Activated B cell treated with CpG ODN at 0.5 μM for 24 hours (primary cell): Measurements from ENCODE around the gene LRRC49. TPM values are rescaled to one million over a fixed set of nuclear protein-coding genes. Genes with fewer than 3 reads are reported as not detected.

Source experiments
- ATAC-seq: fragments of 200-7000 bp; cut with Tn5 transposase; one replicate; pipeline ENCODE4 v1.10.0; 2021; ENCODE audit warnings: low read depth, mild to moderate bottlenecking, moderate library complexity
- CTCF ChIA-PET: fragments of 350-600 bp; sonication (Branson Sonifier 250); formaldehyde crosslinking; loops from one replicate; lab custom pipeline; 2021; ENCODE audit warnings: antibody characterized with exemption; lab: Charles Lee
- POLR2A ChIA-PET: fragments of 350-600 bp; sonication (Branson Sonifier 250); formaldehyde crosslinking; loops from one replicate; lab custom pipeline; 2021; ENCODE audit warnings: antibody characterized with exemption; lab: Charles Lee
- DNase-seq: peaks from one replicate; pipeline ENCODE4 v3.0.0; 2022
- H3K27ac Mint-ChIP-seq: one replicate; pipeline ENCODE4 v1.8.0; 2020; ENCODE audit warnings: mixed read lengths
- H3K27me3 Mint-ChIP-seq: one replicate; pipeline ENCODE4 v1.8.0; 2021; ENCODE audit warnings: mixed read lengths
- H3K36me3 Mint-ChIP-seq: one replicate; pipeline ENCODE4 v1.8.0; 2021; ENCODE audit warnings: low read depth, mixed read lengths
- H3K4me1 Mint-ChIP-seq: one replicate; pipeline ENCODE4 v1.8.0; 2021; ENCODE audit warnings: mixed read lengths
- H3K4me3 Mint-ChIP-seq: one replicate; pipeline ENCODE4 v1.8.0; 2020; ENCODE audit warnings: mild to moderate bottlenecking, mixed read lengths
- H3K9me3 Mint-ChIP-seq: one replicate; pipeline ENCODE4 v1.8.0; 2020; ENCODE audit warnings: mixed read lengths
- CTCF ChIP-seq: fragments of 200-600 bp; IDR thresholded peaks from one replicate; pipeline ENCODE4 v1.8.0; 2022; ENCODE audit warnings: antibody characterized with exemption, mild to moderate bottlenecking
- intact Hi-C: fragments of 100-400 bp; cut with micrococcal nuclease; formaldehyde crosslinking; loops from one replicate; pipeline ENCODE4 v1.15.1; 2024
- total RNA-seq: library from RNA; stranded (reverse); gene quantifications from 2 replicates; pipeline ENCODE4 v1.2.3, GENCODE V29; 2022

LRRC49 gene
- total RNA-seq, 1 donor from 2014 or later, result 0.84 TPM

- no peak for TF ChIP-seq CTCF
- ATAC-seq (no peak), DNase-seq (no peak)
- CTCF ChIA-PET, result no interaction called here
- H3K4me1 Mint-ChIP-seq, result no peaks in the 10 kb centered on the region
- peaks cover 3% of the 10 kb centered on the region for H3K27me3 Mint-ChIP-seq
- H3K9me3 Mint-ChIP-seq, result peaks cover 2% of the 10 kb centered on the region
- no peaks in the 10 kb centered on the region for H3K36me3 Mint-ChIP-seq
- intact Hi-C loops, result no loop called here
- H3K4me3 Mint-ChIP-seq, result no peak overlapping the region
- no peak overlapping the region for H3K27ac Mint-ChIP-seq
- POLR2A ChIA-PET, result no interaction called here
Measured at GRCh38 chr15:70902107-70902506, 9.5 kb downstream of the LRRC49 start.

- Mint-ChIP-seq H3K27me3 (peaks cover 3% of the 10 kb centered on the region), H3K27ac (no peak overlapping the region), H3K4me3 (no peak overlapping the region), H3K4me1 (no peaks in the 10 kb centered on the region), H3K9me3 (peaks cover 13% of the 10 kb centered on the region), H3K36me3 (no peaks in the 10 kb centered on the region)
- DNase-seq, result no peak
- POLR2A ChIA-PET, result no interaction called here
- ATAC-seq, result no peak
- intact Hi-C loops, result no loop called here
- no peak for TF ChIP-seq CTCF
- CTCF ChIA-PET, result no interaction called here
Measured at GRCh38 chr15:70906842-70907241, 14.2 kb downstream of the LRRC49 start.

GRCh38 chr15:70907784-70908471 lies 15.3 kb downstream of the LRRC49 start:
- Mint-ChIP-seq H3K4me3 (no peak overlapping the region), H3K27ac (no peak overlapping the region), H3K36me3 (no peaks in the 10 kb centered on the region), H3K9me3 (peaks cover 13% of the 10 kb centered on the region), H3K4me1 (no peaks in the 10 kb centered on the region), H3K27me3 (peaks cover 3% of the 10 kb centered on the region)
- ATAC-seq (no peak), DNase-seq (no peak)
- POLR2A ChIA-PET, result no interaction called here
- TF ChIP-seq CTCF, result no peak
- CTCF ChIA-PET, result interaction anchor here (0.7 kb wide), 1 partner anchor 24 kb away, joined by 3 read pairs; no protein-coding TSS in a partner anchor
- intact Hi-C loops, result no loop called here

- TF ChIP-seq CTCF, result no peak
- intact Hi-C loops, result no loop called here
- no peak for ATAC-seq
- H3K4me1 Mint-ChIP-seq, result no peaks in the 10 kb centered on the region
- no peak overlapping the region for H3K27ac Mint-ChIP-seq
- CTCF ChIA-PET, result no interaction called here
- H3K27me3 Mint-ChIP-seq, result peaks cover 2% of the 10 kb centered on the region
- no peak overlapping the region for H3K4me3 Mint-ChIP-seq
- POLR2A ChIA-PET, result no interaction called here
- no peak for DNase-seq
- peaks cover 13% of the 10 kb centered on the region for H3K9me3 Mint-ChIP-seq
- no peaks in the 10 kb centered on the region for H3K36me3 Mint-ChIP-seq
Measured at GRCh38 chr15:70910958-70911357, 18.3 kb downstream of the LRRC49 start.

GRCh38 chr15:70912187-70912586 lies 19.6 kb downstream of the LRRC49 start:
- Mint-ChIP-seq H3K4me1 (no peaks in the 10 kb centered on the region), H3K4me3 (no peak overlapping the region), H3K27me3 (no peaks in the 10 kb centered on the region), H3K36me3 (no peaks in the 10 kb centered on the region), H3K27ac (no peak overlapping the region), H3K9me3 (peaks cover 11% of the 10 kb centered on the region)
- no peak for DNase-seq
- CTCF ChIA-PET, result no interaction called here
- intact Hi-C loops, result no loop called here
- TF ChIP-seq CTCF, result no peak
- no peak for ATAC-seq
- POLR2A ChIA-PET, result no interaction called here
